Endothelial cell of umbilical vein (primary cell): ENCODE results near the gene CDR2L. TPM values are rescaled to one million over a fixed set of nuclear protein-coding genes. Genes with fewer than 3 reads are reported as not detected.
"Not testable (repeated sequence)": the region's sequence is repeated elsewhere in the genome, so short reads cannot be mapped to it uniquely, and the experiment has no call there.

Experiments
- BruUV-seq: library from RNA; stranded (reverse); fragments of 400-500 nt; replicated peaks from 2 replicates; lab custom pipeline; 2021; lab: Mats Ljungman, UMichigan
- CTCF ChIA-PET: fragments of 300-600, 350-600 bp; sonication (Branson Sonifier 250); formaldehyde crosslinking; loops from one replicate; lab custom pipeline; 2021; ENCODE audit warnings: antibody characterized with exemption, inconsistent platforms; lab: Charles Lee
- POLR2A ChIA-PET: fragments of 300-600, 350-600 bp; sonication (Branson Sonifier 250); formaldehyde crosslinking; loops from one replicate; lab custom pipeline; 2021; ENCODE audit warnings: antibody characterized with exemption, inconsistent platforms; lab: Charles Lee
- DNase-seq: peaks from one replicate; pipeline ENCODE4 v3.0.0-alpha.2; 2011; ENCODE audit warnings: low read depth, low spot score
- FAIRE-seq: peaks from 2 replicates; lab custom pipeline; 2011; peaks lifted over from hg19 to GRCh38; lab: Jason Lieb, UNC
- H2AFZ ChIP-seq: 2 replicates; pipeline ENCODE4 v1.6.0; 2012; ENCODE audit warnings: low read depth, low read length, control low read depth, inconsistent platforms
- H3K27ac ChIP-seq: 2 replicates; pipeline ENCODE4 v1.5.1; 2011; ENCODE audit warnings: low read depth, mild to moderate bottlenecking, control low read depth, low read length, moderate library complexity; ENCODE audit not compliant: insufficient read depth
- H3K27me3 ChIP-seq, 2 experiments: 2 replicates each; pipeline versions ENCODE4 v1.6.0 to v1.6.1; 2011; ENCODE audit warnings: low read length in 2 of 2, mixed read lengths in 1 of 2; ENCODE audit not compliant: control insufficient read depth in 2 of 2, insufficient read depth in 2 of 2
- H3K36me3 ChIP-seq, 2 experiments: 2 replicates in 1 of 2; 3 replicates in 1 of 2; pipeline ENCODE4 v1.5.1; 2011; ENCODE audit warnings: low read length in 2 of 2, mild to moderate bottlenecking in 1 of 2, moderate library complexity in 1 of 2; ENCODE audit not compliant: control insufficient read depth in 2 of 2, insufficient read depth in 2 of 2; ENCODE audit errors: extremely low read depth in 1 of 2
- H3K4me1 ChIP-seq: 3 replicates; pipeline ENCODE4 v1.5.1; 2011; ENCODE audit warnings: mild to moderate bottlenecking, low read length; ENCODE audit not compliant: control insufficient read depth, insufficient read depth; ENCODE audit errors: extremely low read depth
- H3K4me2 ChIP-seq: 2 replicates; pipeline ENCODE4 v1.6.1; 2011; ENCODE audit warnings: low read length, control low read depth, mixed read lengths; ENCODE audit not compliant: insufficient read depth
- H3K4me3 ChIP-seq, 3 experiments: fragments of 200-600 bp in 1 of 3; sonication (generic), shearing (Covaris generic) in 1 of 3; replicated peaks in 1 of 3; 2 replicates each; pipeline ENCODE4 v1.5.1; 2011 to 2016; ENCODE audit warnings: control low read depth in 3 of 3, low read length in 3 of 3, mild to moderate bottlenecking in 2 of 3, inconsistent platforms in 1 of 3, low read depth in 1 of 3, moderate library complexity in 1 of 3; ENCODE audit not compliant: insufficient read depth in 1 of 3
- H3K79me2 ChIP-seq: 2 replicates; pipeline ENCODE4 v1.6.0; 2012; ENCODE audit warnings: low read length, inconsistent platforms; ENCODE audit not compliant: control insufficient read depth, insufficient read depth
- H3K9ac ChIP-seq: replicated peaks from 2 replicates; pipeline ENCODE3; 2011; ENCODE audit warnings: low read length, control low read depth; ENCODE audit not compliant: insufficient read depth; ENCODE audit errors: extremely low read depth
- H3K9me1 ChIP-seq: replicated peaks from 3 replicates; pipeline ENCODE4 v1.6.0; 2011; ENCODE audit warnings: mild to moderate bottlenecking, low read length; ENCODE audit not compliant: control insufficient read depth, insufficient read depth; ENCODE audit errors: extremely low read depth
- H3K9me3 ChIP-seq: replicated peaks from 2 replicates; pipeline ENCODE4 v1.5.1; 2012; ENCODE audit warnings: low read length, inconsistent platforms; ENCODE audit not compliant: control insufficient read depth, insufficient read depth
- H4K20me1 ChIP-seq: replicated peaks from 2 replicates; pipeline ENCODE3; 2011; ENCODE audit warnings: mild to moderate bottlenecking, low read length; ENCODE audit not compliant: control insufficient read depth, insufficient read depth; ENCODE audit errors: extremely low read depth
- CTCF ChIP-seq, 2 donors: IDR thresholded peaks; 1 replicate in 1 of 2; 2 replicates in 1 of 2; pipeline ENCODE4 v1.5.1; 2011; ENCODE audit warnings: low read length in 2 of 2, mild to moderate bottlenecking in 2 of 2, moderate library complexity in 2 of 2, control low read depth in 1 of 2, inconsistent platforms in 1 of 2, low read depth in 1 of 2; ENCODE audit not compliant: insufficient read depth in 1 of 2; ENCODE audit errors: extremely low read depth in 1 of 2
- EZH2 ChIP-seq: IDR thresholded peaks from 2 replicates; pipeline ENCODE4 v1.6.1; 2012; ENCODE audit warnings: borderline replicate concordance, low read depth, mild to moderate bottlenecking, moderate library complexity, low read length, inconsistent platforms; ENCODE audit not compliant: severe bottlenecking
- JUN ChIP-seq: IDR thresholded peaks from 2 replicates; pipeline ENCODE4 v1.6.1; 2011; ENCODE audit warnings: borderline replicate concordance, low read depth; ENCODE audit not compliant: insufficient read length, insufficient read depth
- dilution Hi-C: fragments of 300-500 bp; cut with MboI; formaldehyde crosslinking; loops from one replicate; pipeline ENCODE4 v1.15.0; 2019; ENCODE audit warnings: low sequenced_read_pairs; ENCODE audit not compliant: extremely low pct_ligation_motif_present
- intact Hi-C: fragments of 100-400 bp; cut with micrococcal nuclease; formaldehyde crosslinking; loops from one replicate; pipeline ENCODE4 v1.10.0; 2022
- polyA plus RNA-seq, 4 experiments: library from polyadenylated mRNA; depleted of rRNA in 3 of 4; stranded (reverse) in 3 of 4; unstranded in 1 of 4; fragments of >200 nt; gene quantifications; 2 replicates each; pipeline versions ENCODE4 v1.2.1 to v1.2.3, GENCODE V29; 2011 to 2012; ENCODE audit warnings: missing spikeins in 1 of 4
- total RNA-seq: library from RNA; stranded (reverse); gene quantifications from 2 replicates; pipeline ENCODE4 v1.2.3, GENCODE V29; 2021

CDR2L gene
- total and polyA plus RNA-seq, 2 donors (not counting 3 experiments of a cell fraction or from before 2014, with no cell fraction given): 22.2 to 34.9 TPM

GRCh38 chr17:75044716-75045115 is 57.3 kb downstream of the CDR2L start:
- Histone ChIP-seq H3K27me3 (no peaks in the 10 kb centered on the region), H3K4me2 (no peak overlapping the region), H3K9ac (no peak overlapping the region), H4K20me1 (no peaks in the 10 kb centered on the region), H3K36me3 (peaks cover 0 to 8% of the 10 kb centered on the region in 2 experiments), H2AFZ (no peak overlapping the region), H3K9me3 (no peaks in the 10 kb centered on the region), H3K4me1 (peaks cover 13% of the 10 kb centered on the region), H3K4me3 (no peak overlapping the region), H3K79me2 (peaks cover 8% of the 10 kb centered on the region), H3K9me1 (no peaks in the 10 kb centered on the region), H3K27ac (no peak overlapping the region)
- DNase-seq: no peak
- TF ChIP-seq EZH2 (no peak), CTCF (IDR thresholded peaks at IDR 0.05; ENCODE audit: extremely low read depth in 1 of 2, insufficient read depth in 1 of 2, low read depth in 1 of 2, low read length in 2 of 2) (no peak), JUN (no peak)
- ChIA-PET CTCF (no interaction called here), POLR2A (no interaction called here)
- FAIRE-seq: no peak
- intact Hi-C loops (loop anchor here (5.0 to 10.0 kb wide), 3 partner anchors 63 to 470 kb away; partner anchors contain the start of genes ARMC7, CASKIN2, SUMO2 and TSEN54), dilution Hi-C loops (no loop called here)
- no TSS peak for BruUV-seq

- H3K27me3 ChIP-seq, H2AFZ ChIP-seq, H3K9me3 ChIP-seq, H3K27ac ChIP-seq, H3K9me1 ChIP-seq, POLR2A ChIA-PET, BruUV-seq, H3K79me2 ChIP-seq, H4K20me1 ChIP-seq, DNase-seq, H3K36me3 ChIP-seq, dilution Hi-C loops: not testable (repeated sequence)
- CTCF ChIA-PET: interaction anchor here (0.6 to 1.5 kb wide), 3 partner anchors 14 to 124 kb away, joined by 3 to 9 read pairs (median 4); no protein-coding TSS in a partner anchor
- peak overlapping the region; percentile 65 for H3K9ac ChIP-seq
- peaks cover 13% of the 10 kb centered on the region for H3K4me1 ChIP-seq
- intact Hi-C loops: loop anchor here (1.0 to 10.0 kb wide), 5 partner anchors 11 to 469 kb away; partner anchors contain the start of genes ARMC7, CASKIN2, SLC16A5 and SUMO2
- peak; percentile 57 for FAIRE-seq
- peak overlapping the region; percentile 58 to 93 (median 67) for H3K4me3 ChIP-seq
- peak overlapping the region; percentile 4 for H3K4me2 ChIP-seq
These were observed 58.5 kb downstream of the CDR2L start for GRCh38 chr17:75045946-75046406.
